HS-27A (cell line): ENCODE results near the gene PRR35.

Experiments used
- DNase-seq: peaks from one replicate; pipeline ENCODE4 v3.0.0-alpha.2; 2012; ENCODE audit warnings: low read depth, missing footprints

The PRR35 gene

GRCh38 chr16:549544-550263, 10.5 kb upstream of the PRR35 start:
- no peak for DNase-seq

GRCh38 chr16:551210-551609, 9.0 kb upstream of the PRR35 start:
- DNase-seq, result no peak

- no peak for DNase-seq
Measured at GRCh38 chr16:552171-552570, 8.0 kb upstream of the PRR35 start.

GRCh38 chr16:553601-554296, 6.4 kb upstream of the PRR35 start:
- no peak for DNase-seq

GRCh38 chr16:554297-554621, 5.9 kb upstream of the PRR35 start:
- DNase-seq, result no peak

- DNase-seq, result no peak
Measured at GRCh38 chr16:554640-555365, 5.4 kb upstream of the PRR35 start.

GRCh38 chr16:555528-556473, 4.4 kb upstream of the PRR35 start:
- no peak for DNase-seq

GRCh38 chr16:556474-557173, 3.6 kb upstream of the PRR35 start:
- DNase-seq, result no peak

- DNase-seq, result no peak
Measured at GRCh38 chr16:557463-558297, 2.5 kb upstream of the PRR35 start.

GRCh38 chr16:558298-559020, 1.7 kb upstream of the PRR35 start:
- no peak for DNase-seq

GRCh38 chr16:559021-559380, 1.2 kb upstream of the PRR35 start:
- DNase-seq, result no peak

- no peak for DNase-seq
Measured at GRCh38 chr16:559411-560203, 587 bp upstream of the PRR35 start.

- no peak for DNase-seq
Measured at GRCh38 chr16:560701-561412, 663 bp downstream of the PRR35 start.

GRCh38 chr16:561413-561794, 1.2 kb downstream of the PRR35 start:
- no peak for DNase-seq

- no peak for DNase-seq
Measured at GRCh38 chr16:561957-562938, 2.1 kb downstream of the PRR35 start.

GRCh38 chr16:563072-563644, 3.0 kb downstream of the PRR35 start:
- no peak for DNase-seq
